Hindlimb muscle (tissue), 1 donor: Measurements from ENCODE around the gene CFAP299. TPM values are rescaled to one million over a fixed set of nuclear protein-coding genes. Genes with fewer than 3 reads are reported as not detected.
A peak's percentile ranks its signal among the peaks of the same experiment; 100 is the strongest.
"Not testable (repeated sequence)": the region's sequence is repeated elsewhere in the genome, so short reads cannot be mapped to it uniquely, and the experiment has no call there.

Source experiments
- DNase-seq: peaks from one replicate; pipeline ENCODE4 v3.0.0-alpha.2; 2013
- polyA plus RNA-seq: library from polyadenylated mRNA; unstranded; fragments of 120-200 nt; gene quantifications from one replicate; pipeline ENCODE4 v1.2.1, GENCODE V29; 2013; ENCODE audit not compliant: insufficient read length

CFAP299 gene
- polyA plus RNA-seq, 1 donor = 0.32 TPM

DNA sequence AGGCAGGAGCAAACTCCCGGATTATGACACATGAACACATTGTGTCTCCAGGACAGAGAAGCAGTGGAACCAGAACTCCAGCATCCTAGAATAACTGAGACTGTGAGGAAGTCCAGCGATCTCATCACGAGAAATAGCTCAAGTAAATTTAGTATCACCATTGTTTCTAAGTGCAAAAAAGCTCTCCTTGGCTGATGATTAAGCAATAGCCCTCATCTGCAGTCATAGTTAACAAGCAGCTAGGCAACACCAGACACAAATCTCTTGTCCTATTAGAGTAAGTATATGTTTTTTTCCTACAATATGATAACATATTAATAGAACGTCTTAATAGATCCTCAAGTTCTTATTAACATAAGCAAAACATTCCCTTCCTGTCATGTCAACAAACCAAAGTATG is 2.4 kb upstream of the CFAP299 start:
- DNase-seq = no peak

GRCh38 chr4:80334568-80334967 is 962 bp upstream of the CFAP299 start:
- no peak for DNase-seq

- DNase-seq = no peak
Measured at GRCh38 chr4:80335226-80335553, 340 bp upstream of the CFAP299 start.

DNA sequence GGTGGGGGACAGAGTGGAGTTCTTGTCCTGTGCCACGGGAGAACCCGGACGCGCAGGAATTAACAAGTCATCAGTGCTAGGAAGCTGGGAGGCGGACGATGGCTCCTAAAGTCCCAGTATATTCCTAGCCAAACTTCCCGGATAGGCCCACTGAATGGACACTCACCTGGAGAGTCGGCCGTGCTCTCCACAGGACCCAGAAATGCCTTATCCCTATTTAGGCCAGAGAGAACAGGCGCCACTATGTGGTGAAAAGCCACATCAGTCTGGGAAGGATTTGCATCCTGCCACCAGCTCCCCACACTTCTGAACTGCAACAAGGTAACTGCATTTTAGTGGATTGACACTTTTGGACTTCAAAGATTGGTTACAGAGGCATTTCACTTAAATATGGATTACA is 1.1 kb downstream of the CFAP299 start:
- peak; percentile 13 for DNase-seq

GRCh38 chr4:80340036-80340435 is 4.5 kb downstream of the CFAP299 start:
- no peak for DNase-seq

- not testable (repeated sequence) for DNase-seq
Measured at GRCh38 chr4:80342684-80343083, 7.2 kb downstream of the CFAP299 start.

DNA sequence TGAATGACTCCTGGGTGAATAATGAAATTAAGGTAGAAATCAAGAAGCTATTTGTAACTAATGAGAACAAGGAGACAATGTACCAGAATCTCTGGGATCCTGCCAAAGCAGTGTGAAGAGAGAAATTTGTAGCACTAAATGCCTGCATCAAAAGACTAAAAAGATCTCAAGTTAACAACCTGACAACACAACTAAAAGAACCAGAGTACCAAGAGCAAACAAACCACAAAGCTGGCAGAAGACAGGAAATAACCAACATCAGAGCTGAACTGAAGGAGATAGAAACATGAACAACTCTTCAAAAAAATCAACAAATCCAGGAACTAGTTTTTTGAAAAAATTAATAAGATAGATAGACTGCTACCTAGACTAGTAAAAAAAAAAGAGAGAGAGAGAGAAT is 8.4 kb downstream of the CFAP299 start:
- DNase-seq = no peak

GRCh38 chr4:80360084-80360483 is 24.6 kb downstream of the CFAP299 start:
- DNase-seq = no peak

DNA sequence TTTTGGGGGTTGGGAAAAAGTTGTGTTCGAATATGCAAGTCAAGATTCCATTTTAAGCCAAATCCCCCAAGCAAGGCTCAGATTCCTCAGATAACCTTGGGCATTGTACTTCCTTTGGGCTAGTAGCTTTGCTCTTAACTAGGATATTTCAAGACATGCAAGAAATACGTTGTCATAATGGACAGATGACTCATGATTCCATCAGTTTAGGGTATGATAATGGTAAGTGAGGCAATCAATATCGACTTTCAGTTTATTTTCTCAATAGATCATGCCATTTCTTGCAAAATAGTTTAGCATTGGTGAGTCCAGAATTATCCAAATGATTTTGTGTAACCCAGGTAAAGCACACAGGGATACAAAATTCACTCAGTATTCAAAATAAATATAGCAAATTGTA is 25.4 kb downstream of the CFAP299 start:
- DNase-seq = no peak

DNA sequence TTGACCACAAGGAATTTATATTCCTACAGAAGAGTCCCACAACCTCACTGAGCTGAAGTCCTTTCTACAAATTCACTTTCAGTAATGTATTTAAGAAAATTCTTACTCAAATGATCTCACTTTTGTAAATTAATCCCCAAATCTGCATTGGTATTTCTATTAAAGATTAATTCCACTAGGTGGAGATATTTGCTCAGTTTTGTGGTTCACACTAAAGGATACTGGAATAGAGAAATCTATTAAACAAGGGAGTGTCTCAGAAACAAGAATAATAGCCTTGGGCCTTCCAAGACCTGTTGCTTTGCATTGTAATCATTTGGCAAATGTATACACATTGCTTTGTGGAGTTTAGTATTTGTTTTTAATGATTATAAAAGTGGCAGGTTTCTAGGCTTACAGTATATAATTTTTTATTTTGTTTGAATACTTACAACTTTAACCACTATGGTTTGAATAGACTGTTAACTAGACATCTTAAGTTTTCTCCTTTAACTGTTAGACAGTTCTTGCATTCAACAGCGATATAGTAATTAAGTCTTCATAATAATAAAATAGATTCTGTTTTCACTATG is 25.9 kb downstream of the CFAP299 start:
- DNase-seq = peak; percentile 15

GRCh38 chr4:80362578-80363181 is 27.1 kb downstream of the CFAP299 start:
- DNase-seq = peak; percentile 42

GRCh38 chr4:80365928-80366327 is 30.4 kb downstream of the CFAP299 start:
- DNase-seq = peak; percentile 40

DNA sequence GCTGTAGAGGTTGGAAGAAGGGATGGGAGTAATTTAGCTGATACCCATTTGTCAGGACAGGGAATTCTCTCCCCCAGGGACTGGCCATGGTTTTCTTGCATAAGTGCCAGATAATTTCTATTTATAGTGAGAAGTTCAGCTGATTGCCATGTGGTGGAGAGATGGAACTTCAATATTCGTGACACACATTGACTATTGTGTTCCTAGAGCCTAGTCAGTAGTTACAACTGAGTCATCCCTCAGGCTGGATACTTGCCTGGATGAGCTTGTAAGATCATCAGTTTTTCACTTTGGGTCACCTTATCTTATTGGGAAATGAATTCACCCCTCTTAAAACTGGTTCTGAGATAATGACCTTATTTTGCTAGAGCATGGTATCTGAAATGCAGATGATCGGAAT is 32.2 kb downstream of the CFAP299 start:
- no peak for DNase-seq

DNA sequence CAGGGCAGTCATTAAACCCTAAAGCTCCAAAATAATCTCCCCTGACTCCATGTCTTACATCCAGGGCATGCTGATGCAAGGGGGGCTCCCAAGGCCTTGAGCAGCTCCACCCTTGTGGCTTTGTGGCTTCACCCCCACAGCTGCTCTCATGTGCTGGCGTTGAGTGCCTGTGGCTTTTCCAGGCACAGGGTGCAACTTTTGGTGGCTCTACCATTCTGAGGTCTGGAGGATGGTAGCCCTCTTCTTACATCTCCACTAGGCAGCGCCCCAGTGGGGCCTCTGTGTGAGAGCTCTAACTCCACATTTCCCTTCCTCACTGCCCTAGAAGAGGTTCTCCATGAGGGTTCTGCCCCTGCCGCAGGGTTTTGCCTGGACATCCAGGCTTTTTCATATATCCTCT is 35.1 kb downstream of the CFAP299 start:
- no peak for DNase-seq

DNA sequence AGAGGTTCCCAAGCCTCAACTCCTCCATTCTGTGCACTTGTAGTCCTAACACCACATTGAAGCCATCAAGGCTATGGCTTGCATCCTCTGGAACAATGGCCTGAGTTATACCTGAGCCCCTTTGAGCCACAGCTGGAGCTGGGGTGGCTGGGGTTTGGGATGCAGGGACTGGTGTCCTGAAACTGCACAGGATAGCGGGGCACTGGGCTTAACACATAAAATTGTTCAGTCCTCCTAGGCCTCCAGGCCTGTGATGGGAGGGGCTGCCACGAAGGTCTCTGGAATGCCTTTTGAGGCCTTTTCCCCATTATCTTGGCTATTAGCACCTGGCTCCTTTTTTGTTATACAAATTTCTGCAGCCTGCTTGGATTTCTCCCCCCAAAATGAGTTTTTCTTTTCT is 35.5 kb downstream of the CFAP299 start:
- no peak for DNase-seq

DNA sequence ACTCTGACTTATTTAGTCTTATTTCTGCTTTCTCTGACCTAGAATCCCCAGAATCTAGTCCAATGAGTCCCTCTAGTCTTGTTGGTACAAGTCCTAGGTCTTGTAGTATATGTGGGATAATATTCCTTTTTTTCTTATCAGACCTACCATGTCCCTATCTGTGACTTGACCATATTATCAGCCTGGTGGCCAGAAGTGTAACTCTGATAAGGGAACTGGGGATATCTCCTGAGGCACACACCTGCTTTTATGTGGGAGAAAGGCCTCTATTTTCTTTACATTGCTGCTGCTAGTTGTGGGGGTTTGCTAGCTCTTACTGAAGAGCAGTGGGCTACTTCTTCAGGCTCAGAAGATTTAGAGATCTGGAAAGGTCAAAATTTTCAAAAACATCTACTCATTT is 38.6 kb downstream of the CFAP299 start:
- DNase-seq = no peak

GRCh38 chr4:80382090-80382832 is 46.7 kb downstream of the CFAP299 start:
- no peak for DNase-seq

DNA sequence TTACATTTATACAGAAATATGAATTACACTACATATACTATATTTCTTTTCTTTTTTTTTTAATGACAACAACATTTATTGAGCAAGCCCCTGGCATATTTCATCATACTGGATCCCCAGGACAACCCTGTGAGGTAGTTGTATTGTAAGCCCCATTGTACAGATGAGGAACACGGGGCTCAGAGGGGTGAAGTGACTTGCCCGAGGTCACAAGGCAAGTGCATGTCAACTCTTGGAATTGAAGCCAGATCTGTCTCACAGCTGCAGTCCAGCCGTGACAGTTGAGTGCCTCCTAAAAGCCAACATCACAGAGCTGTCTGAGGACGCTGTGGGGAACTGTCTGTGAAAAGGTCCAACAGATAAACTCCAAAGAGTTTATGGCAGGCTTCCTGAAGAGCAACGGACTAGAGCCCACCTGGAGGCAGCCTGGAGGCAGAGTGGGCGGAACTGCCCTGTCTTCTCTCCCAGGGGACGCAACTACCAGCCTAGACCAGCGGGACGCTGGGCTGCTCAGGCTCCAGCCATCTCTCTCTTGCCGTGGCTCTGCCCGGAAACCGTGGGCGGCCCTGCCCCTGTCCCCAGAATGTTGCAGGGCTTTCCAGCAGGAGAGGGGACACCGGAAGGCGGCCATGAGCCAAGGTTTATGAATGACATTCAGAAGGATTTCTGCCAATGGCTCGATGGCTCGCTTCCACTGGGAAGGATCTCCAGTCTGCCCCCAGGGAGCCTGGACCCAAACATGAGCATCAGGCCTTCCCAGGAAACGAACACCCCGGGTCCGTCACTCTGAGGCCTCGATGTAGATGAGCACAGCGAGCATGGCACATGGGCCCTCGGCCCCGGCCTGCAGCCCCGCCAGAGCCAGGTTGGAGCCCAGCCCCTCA is 50.1 kb downstream of the CFAP299 start:
- no peak for DNase-seq

DNA sequence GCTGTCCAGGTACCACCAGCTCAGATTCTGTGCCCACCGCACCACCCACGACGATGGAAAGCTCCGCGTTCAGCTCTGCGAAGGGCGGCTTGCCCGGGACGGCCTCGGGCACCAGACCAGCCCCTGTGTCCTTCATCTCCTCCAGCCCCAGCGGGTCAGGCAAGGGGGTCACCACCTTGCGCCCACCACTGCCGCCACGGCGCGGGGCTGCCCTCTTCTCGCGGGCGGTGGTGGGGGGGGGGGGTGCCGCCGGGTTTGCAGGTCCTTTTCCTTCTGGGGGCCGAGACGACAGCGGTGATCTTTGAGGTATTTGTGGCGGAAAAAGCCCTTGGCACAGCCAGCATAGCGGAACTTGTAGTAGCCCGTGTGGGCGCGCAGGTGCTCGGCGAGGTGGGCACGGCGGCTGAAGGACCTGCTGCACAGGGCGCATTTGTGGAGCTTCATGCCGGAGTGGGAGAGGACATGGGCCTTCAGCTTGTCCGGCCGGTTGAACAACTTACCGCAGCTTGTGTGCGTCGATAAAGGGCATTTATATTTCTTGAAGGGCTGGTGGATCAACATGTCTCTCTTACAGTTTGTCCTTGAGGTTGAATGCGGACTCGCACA is 50.9 kb downstream of the CFAP299 start:
- no peak for DNase-seq

GRCh38 chr4:80387390-80388283 is 52.1 kb downstream of the CFAP299 start:
- no peak for DNase-seq

DNA sequence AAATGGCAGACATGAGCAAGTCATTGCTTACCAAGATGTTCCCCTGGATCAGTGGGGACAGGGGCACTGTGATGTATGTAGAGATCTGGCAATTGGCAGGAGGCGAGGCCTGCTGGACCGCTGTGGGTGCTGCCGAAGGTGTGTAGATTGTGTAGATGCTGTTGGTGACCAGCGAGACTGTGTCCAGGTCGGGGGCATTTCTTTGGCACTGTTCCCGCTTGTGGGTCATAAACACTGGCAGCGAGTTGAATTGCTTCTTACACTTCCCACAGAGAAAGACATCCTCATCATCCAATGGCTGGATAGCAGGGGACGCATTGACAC is 52.7 kb downstream of the CFAP299 start:
- no peak for DNase-seq

- DNase-seq = no peak
Measured at GRCh38 chr4:80390178-80390577, 54.6 kb downstream of the CFAP299 start.
